Naive thymus-derived CD8-positive, alpha-beta T cell (primary cell): ENCODE measurements around the gene SOX8. TPM values are rescaled to one million over a fixed set of nuclear protein-coding genes. Genes with fewer than 3 reads are reported as not detected.
"Not testable (repeated sequence)": the region's sequence is repeated elsewhere in the genome, so short reads cannot be mapped to it uniquely, and the experiment has no call there.

Experiments used
- ATAC-seq, 2 donors: fragments of 150-1000 bp; cut with Tn5 transposase in 1 of 2; sonication (Bioruptor Pico), chemical (Tn5 transposase) in 1 of 2; 1 replicate in 1 of 2; 2 replicates in 1 of 2; pipeline ENCODE4 v1.10.0; 2021; ENCODE audit warnings: mild to moderate bottlenecking in 2 of 2, moderate library complexity in 2 of 2
- POLR2A ChIA-PET: fragments of 350-600 bp; sonication (Branson Sonifier 250); formaldehyde crosslinking; loops from one replicate; lab custom pipeline; 2021; ENCODE audit warnings: antibody characterized with exemption; lab: Charles Lee
- DNase-seq, 10 donors: peaks; one replicate each; pipeline versions ENCODE4 v3.0.0 to v3.0.0-alpha.2; 2020 to 2022
- H3K27ac Mint-ChIP-seq, 10 donors: one replicate each; pipeline ENCODE4 v1.8.0; 2020 to 2022; ENCODE audit warnings: mild to moderate bottlenecking in 10 of 10, mixed read lengths in 10 of 10, moderate library complexity in 4 of 10, inconsistent platforms in 1 of 10
- H3K27me3 Mint-ChIP-seq, 5 donors: one replicate each; pipeline ENCODE4 v1.8.0; 2021 to 2022; ENCODE audit warnings: mixed read lengths in 5 of 5
- H3K36me3 Mint-ChIP-seq, 3 donors: one replicate each; pipeline ENCODE4 v1.8.0; 2020 to 2022; ENCODE audit warnings: mixed read lengths in 3 of 3, mild to moderate bottlenecking in 2 of 3, inconsistent platforms in 1 of 3
- H3K4me1 Mint-ChIP-seq, 4 donors: one replicate each; pipeline ENCODE4 v1.8.0; 2021 to 2022; ENCODE audit warnings: mixed read lengths in 4 of 4
- H3K4me3 Mint-ChIP-seq, 10 donors: one replicate each; pipeline ENCODE4 v1.8.0; 2020 to 2022; ENCODE audit warnings: mild to moderate bottlenecking in 10 of 10, mixed read lengths in 10 of 10, moderate library complexity in 6 of 10, inconsistent platforms in 1 of 10
- H3K9me3 Mint-ChIP-seq, 9 donors: one replicate each; pipeline ENCODE4 v1.8.0; 2020 to 2022; ENCODE audit warnings: mixed read lengths in 9 of 9, mild to moderate bottlenecking in 3 of 9, inconsistent platforms in 1 of 9, moderate library complexity in 1 of 9
- polyA plus RNA-seq, 3 donors: library from polyadenylated mRNA; unstranded; fragments of 300-500 nt; fragmentation: Illumina TruSeq; gene quantifications; one replicate each; pipeline ENCODE4 v1.2.3, GENCODE V29; 2021
- total RNA-seq, 8 experiments: library from RNA in 2 of 8; stranded (reverse) in 2 of 8; gene quantifications; one replicate each; pipeline ENCODE4 v1.2.3 and lab custom pipeline; 2021 to 2026

The SOX8 gene
- total and polyA plus RNA-seq, 5 experiments from 2014 or later = 1.3 to 5.1 (median 3.0) TPM

DNA sequence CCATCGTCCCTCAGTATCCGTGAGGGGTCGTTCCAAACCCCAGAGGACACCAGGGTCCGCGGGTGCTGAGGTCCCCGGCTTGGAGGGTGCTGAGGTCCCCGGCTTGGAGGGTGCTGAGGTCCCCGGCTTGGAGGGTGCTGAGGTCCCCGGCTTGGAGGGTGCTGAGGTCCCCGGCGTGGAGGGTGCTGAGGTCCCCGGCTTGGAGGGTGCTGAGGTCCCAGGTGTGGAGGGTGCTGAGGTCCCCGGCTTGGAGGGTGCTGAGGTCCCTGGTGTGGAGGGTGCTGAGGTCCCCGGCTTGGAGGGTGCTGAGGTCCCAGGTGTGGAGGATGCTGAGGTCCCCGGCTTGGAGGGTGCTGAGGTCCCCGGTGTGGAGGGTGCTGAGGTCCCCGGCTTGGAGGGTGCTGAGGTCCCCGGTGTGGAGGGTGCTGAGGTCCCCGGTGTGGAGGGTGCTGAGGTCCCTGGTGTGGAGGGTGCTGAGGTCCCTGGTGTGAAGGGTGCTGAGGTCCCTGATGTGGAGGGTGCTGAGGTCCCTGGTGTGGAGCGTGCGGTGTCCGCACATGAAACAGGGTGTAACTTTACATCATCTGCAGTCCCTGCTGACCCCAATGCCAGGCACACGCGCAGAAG lies 43.7 kb downstream of the SOX8 start:
- H3K36me3 Mint-ChIP-seq, H3K27ac Mint-ChIP-seq, ATAC-seq, DNase-seq, H3K4me3 Mint-ChIP-seq, H3K9me3 Mint-ChIP-seq: not testable (repeated sequence)
- Mint-ChIP-seq H3K4me1 (peaks cover 0 to 10% (median 7%) of the 10 kb centered on the region in 4 donors), H3K27me3 (peaks cover 3 to 17% (median 5%) of the 10 kb centered on the region in 5 donors)
- POLR2A ChIA-PET = interaction anchor here (0.6 kb wide), 1 partner anchor 44 kb away, joined by 8 read pairs; the partner anchor contains the start of gene SOX8

DNA sequence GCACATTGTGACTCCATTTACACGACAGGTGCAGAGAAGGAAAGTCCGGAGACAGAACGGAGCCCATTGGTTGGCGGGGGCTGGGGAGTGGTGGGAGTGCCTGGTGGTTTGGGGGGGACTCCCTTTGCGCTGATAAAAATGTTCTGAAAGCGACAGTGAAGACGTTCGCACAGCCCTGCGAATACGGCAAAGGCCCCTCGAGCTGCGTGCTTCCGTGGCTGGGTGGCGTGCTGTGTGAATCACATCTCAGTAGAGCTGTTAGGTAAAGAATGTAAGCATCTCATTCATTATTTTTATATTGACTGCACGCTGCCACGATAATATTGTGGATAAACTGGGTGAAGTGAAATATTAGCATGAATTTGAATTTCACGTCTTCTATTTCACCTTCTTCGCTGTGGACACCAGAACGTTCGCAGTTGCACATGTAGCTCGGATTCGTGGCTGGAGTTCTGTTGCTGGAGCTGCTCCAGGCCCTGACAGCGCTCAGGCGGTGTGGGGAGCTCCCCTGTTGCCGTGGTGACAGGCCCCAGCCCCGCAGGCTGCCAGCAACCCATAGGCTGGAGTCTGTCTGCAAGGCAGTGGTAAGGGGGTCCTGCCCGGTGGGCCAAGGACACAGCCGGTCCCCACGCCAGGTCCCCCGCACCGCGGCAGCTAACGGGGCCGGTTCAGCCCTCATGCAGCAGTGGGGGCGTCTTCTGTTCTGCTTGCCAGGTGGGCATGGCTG lies 44.6 kb downstream of the SOX8 start:
- Mint-ChIP-seq H3K27ac (peak overlapping the region in 1 of 10 donors; percentile 42), H3K27me3 (peaks cover 3 to 17% (median 5%) of the 10 kb centered on the region in 5 donors), H3K36me3 (no peaks in the 10 kb centered on the region), H3K9me3 (no peaks in the 10 kb centered on the region), H3K4me1 (peaks cover 0 to 10% (median 7%) of the 10 kb centered on the region in 4 donors), H3K4me3 (no peak overlapping the region)
- ATAC-seq = no peak
- DNase-seq = no peak
- POLR2A ChIA-PET = no interaction called here

DNA sequence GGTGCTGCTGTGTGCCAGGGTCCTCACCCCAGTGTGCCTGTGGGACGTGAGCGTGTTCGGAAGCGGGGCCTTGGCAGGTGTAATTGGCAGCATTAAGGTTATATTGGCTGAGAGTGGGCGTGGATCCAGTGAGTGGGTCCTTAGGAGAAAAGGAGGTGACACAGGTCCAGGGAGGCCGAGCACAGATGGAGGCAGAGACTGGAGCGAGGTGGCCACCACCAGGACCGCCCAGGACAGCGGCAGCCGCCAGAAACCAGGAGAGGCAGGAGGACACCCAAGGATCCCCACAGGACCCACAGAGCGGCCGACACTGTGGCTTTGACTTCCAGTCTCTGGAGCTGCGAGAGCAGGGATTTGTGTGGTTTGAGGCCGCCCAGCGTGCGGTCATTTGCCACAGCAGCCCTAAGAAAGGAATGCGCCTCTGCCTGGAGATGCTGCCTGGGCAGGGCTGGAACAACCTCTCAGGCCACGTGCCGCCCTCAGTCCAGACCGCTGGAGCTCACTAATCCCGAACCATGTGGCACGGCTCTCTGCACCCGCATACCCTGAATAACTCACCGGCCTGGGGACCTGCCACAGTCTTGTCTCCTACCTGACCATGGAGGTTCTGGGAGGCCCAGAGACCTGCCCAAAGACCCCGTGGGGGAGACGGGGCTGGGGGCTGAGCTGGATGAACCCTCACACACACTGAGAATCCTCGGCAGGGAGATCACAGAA lies 45.4 kb downstream of the SOX8 start:
- no peak for ATAC-seq

DNA sequence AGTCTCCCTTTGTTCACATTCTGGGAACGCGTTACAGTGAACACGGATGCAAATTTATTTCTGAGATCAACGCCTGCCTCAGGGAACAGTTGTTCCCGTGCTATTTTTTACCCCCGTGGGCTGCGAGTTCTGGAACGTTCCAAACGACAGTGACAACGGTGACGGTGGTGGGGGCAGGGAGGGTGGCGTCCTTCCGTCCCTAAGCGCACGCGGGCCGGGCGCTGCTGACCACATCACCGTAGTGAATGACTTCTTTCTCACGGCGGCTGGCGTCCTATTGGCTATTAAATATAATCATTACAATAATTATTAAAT lies 45.9 kb downstream of the SOX8 start:
- Mint-ChIP-seq H3K4me3 (no peak overlapping the region), H3K27ac (peak overlapping the region in 1 of 10 donors; percentile 53), H3K9me3 (no peaks in the 10 kb centered on the region), H3K36me3 (no peaks in the 10 kb centered on the region), H3K4me1 (peaks cover 0 to 10% (median 7%) of the 10 kb centered on the region in 4 donors), H3K27me3 (peaks cover 3 to 17% (median 5%) of the 10 kb centered on the region in 5 donors)
- DNase-seq = no peak
- no peak for ATAC-seq
- POLR2A ChIA-PET = no interaction called here

More for the DNA sequence above, 45.4 kb downstream of the SOX8 start:
- Mint-ChIP-seq H3K36me3 (no peaks in the 10 kb centered on the region), H3K27ac (peak overlapping the region in 2 of 10 donors; percentile 11 to 53), H3K4me3 (no peak overlapping the region), H3K27me3 (peaks cover 3 to 17% (median 5%) of the 10 kb centered on the region in 5 donors), H3K4me1 (peaks cover 0 to 10% (median 7%) of the 10 kb centered on the region in 4 donors), H3K9me3 (no peaks in the 10 kb centered on the region)
- POLR2A ChIA-PET = no interaction called here
- no peak for DNase-seq

DNA sequence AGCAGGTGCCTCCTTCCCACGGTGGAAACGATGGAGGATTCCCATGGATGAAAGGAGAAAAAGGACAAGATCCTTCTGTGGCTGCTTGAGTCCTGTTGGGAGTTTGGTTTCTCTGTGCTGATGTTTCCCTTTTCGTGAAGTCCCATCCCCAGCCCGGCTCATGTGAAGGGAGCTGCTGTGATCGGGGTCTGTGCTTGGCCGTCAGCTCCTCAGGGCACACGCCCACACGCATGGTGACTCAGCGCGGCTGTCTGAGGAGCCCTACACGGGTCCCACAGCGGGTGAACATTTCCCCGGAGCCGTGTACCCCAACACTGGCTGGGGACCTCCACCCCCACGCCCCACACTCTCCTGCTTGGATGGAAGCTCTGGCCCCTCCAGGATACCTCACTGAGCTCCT lies 46.5 kb downstream of the SOX8 start:
- H3K4me3 Mint-ChIP-seq = peak overlapping the region in 1 of 10 donors; percentile 36
- POLR2A ChIA-PET = no interaction called here
- peaks cover 0 to 10% (median 7%) of the 10 kb centered on the region in 4 donors for H3K4me1 Mint-ChIP-seq
- ATAC-seq = no peak
- H3K27ac Mint-ChIP-seq = no peak overlapping the region
- no peaks in the 10 kb centered on the region for H3K9me3 Mint-ChIP-seq
- no peaks in the 10 kb centered on the region for H3K36me3 Mint-ChIP-seq
- peaks cover 3 to 17% (median 5%) of the 10 kb centered on the region in 5 donors for H3K27me3 Mint-ChIP-seq
- no peak for DNase-seq

DNA sequence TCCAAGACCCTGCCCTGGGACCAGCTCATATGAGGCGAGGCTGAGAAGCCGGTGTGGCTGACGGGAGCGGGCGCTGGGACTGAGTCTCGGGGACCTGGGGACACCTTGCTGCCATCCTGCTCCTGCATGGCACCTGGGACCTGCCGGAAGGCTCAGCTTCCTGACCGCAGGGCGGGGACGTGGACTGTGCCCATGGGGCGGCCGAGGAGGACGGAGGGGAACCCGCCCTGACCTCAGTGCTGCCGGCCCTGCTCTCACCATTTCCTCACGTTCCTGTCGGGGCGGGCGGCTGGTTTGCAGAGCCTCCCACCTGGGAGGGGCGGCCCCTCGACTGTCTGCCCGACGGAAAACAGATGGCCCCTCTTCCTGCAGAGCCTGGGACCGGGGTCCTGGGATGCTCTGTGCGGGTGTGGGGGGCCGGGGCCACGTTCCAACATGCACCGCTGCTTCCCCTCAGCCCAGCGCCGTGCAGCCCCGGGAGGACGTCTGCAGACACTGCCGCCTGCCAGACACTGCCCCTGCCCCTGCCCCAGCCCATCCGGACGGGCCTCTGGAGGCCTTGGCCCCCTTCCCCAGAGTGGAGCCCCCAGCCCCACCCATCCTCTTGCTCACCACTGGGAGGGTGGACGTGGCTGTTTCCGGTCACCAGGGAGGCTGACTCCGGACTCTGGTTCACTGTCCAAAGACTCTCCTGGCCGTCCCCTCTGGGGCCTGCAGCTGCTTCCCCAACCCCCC lies 47.1 kb downstream of the SOX8 start:
- Mint-ChIP-seq H3K36me3 (no peaks in the 10 kb centered on the region), H3K27ac (no peak overlapping the region), H3K4me3 (peak overlapping the region in 1 of 10 donors; percentile 36), H3K4me1 (peaks cover 0 to 10% (median 7%) of the 10 kb centered on the region in 4 donors), H3K27me3 (peaks cover 3 to 17% (median 5%) of the 10 kb centered on the region in 5 donors), H3K9me3 (no peaks in the 10 kb centered on the region)
- DNase-seq (no peak), ATAC-seq (no peak)
- POLR2A ChIA-PET = no interaction called here

DNA sequence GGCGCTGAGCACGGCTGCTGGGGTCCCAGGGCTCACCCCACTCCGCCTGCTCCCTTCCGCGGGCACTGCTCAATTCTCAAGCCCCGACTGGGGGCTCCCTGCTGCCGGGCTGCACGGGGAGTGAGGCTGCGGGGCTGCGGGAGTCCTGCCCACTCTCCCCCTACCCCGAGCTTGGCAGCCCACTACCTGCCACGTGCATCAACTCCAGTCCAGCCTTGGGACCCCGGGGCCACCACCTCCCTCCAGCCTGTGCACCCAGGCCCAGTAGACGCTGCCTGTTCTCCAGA lies 47.6 kb downstream of the SOX8 start:
- Mint-ChIP-seq H3K4me1 (peaks cover 0 to 10% (median 7%) of the 10 kb centered on the region in 4 donors), H3K27me3 (peaks cover 3 to 17% (median 5%) of the 10 kb centered on the region in 5 donors), H3K36me3 (no peaks in the 10 kb centered on the region), H3K4me3 (peak overlapping the region in 2 of 10 donors; percentile 49 to 50), H3K27ac (no peak overlapping the region), H3K9me3 (no peaks in the 10 kb centered on the region)
- DNase-seq = no peak
- POLR2A ChIA-PET = interaction anchor here (0.6 kb wide), 1 partner anchor 63 kb away, joined by 4 read pairs; no protein-coding TSS in a partner anchor
- ATAC-seq = no peak

DNA sequence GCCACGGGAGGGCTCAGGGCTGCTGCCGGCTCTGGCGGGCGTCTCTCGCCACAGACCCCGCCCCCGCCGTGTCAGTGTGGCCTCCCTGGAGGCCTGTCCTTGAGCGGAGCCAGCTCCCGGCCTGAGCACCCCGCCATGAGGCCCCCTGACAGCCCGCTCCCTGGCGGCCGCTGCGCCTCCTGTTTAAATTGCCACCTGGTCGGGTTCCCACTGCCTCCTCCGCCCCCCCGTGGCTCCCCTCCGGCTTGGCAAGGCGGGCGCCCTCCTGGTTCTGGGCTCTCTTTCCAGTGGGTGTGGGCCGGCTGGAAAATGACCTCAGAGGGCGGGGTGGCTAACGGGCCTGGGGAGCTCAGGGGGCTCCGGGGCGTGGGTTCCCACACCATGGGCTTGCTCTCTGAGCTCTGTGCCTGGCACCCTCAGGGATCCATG lies 48.9 kb downstream of the SOX8 start:
- no peak overlapping the region for H3K27ac Mint-ChIP-seq
- POLR2A ChIA-PET = interaction anchor here (0.6 kb wide), 1 partner anchor 813 kb away, joined by 3 read pairs; no protein-coding TSS in a partner anchor
- H3K4me3 Mint-ChIP-seq = no peak overlapping the region
- no peaks in the 10 kb centered on the region for H3K36me3 Mint-ChIP-seq
- DNase-seq = no peak
- H3K4me1 Mint-ChIP-seq = peaks cover 0 to 13% (median 7%) of the 10 kb centered on the region in 4 donors
- peaks cover 3 to 20% (median 5%) of the 10 kb centered on the region in 5 donors for H3K27me3 Mint-ChIP-seq
- no peaks in the 10 kb centered on the region for H3K9me3 Mint-ChIP-seq
- ATAC-seq = no peak

DNA sequence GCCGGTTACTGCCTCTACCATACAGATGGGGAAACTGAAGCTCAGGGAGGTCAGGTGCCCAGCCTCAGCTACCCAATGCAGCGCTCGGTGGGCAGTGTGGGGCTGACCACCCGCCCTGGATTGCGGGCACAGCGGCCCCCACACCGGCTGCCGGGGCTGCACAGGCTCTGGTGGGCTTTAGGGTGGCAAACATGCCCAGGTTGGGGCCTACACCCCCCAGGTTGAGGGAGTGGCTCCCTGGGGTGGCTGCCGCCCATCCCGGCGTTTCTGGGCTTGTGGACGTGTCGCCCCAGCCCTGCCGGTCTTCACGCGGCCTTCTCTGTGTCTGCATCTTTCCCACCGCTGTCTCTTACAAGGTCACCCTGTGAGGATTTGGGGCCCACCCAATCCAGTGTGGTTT lies 50.1 kb downstream of the SOX8 start:
- H3K36me3 Mint-ChIP-seq = no peaks in the 10 kb centered on the region
- no peak overlapping the region for H3K27ac Mint-ChIP-seq
- ATAC-seq = no peak
- peaks cover 0 to 10% (median 6%) of the 10 kb centered on the region in 4 donors for H3K4me1 Mint-ChIP-seq
- H3K4me3 Mint-ChIP-seq = no peak overlapping the region
- DNase-seq = no peak
- peaks cover 3 to 19% (median 5%) of the 10 kb centered on the region in 5 donors for H3K27me3 Mint-ChIP-seq
- POLR2A ChIA-PET = no interaction called here
- H3K9me3 Mint-ChIP-seq = no peaks in the 10 kb centered on the region

DNA sequence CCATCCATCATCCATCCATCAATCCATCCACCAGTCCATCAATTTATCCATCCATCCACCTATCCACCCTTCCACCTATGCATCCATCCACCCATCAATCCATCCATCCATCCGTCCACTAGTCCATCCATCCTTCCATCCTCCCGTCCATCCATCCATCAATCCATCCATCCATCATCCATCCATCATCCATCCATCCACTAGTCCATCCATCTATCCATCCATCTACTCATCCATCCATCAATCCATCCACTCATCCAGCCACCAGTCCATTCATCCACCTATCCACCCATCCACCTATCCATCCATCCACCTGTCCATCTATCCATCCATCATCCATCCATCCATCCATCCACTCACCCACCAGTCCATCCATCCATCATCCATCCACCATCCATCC lies 51.0 kb downstream of the SOX8 start:
- Mint-ChIP-seq H3K36me3 (no peaks in the 10 kb centered on the region), H3K27me3 (peaks cover 3 to 17% (median 5%) of the 10 kb centered on the region in 5 donors), H3K27ac (no peak overlapping the region), H3K4me3 (no peak overlapping the region), H3K9me3 (no peaks in the 10 kb centered on the region), H3K4me1 (peaks cover 0 to 9% (median 6%) of the 10 kb centered on the region in 4 donors)
- POLR2A ChIA-PET = no interaction called here
- ATAC-seq = no peak
- no peak for DNase-seq

DNA sequence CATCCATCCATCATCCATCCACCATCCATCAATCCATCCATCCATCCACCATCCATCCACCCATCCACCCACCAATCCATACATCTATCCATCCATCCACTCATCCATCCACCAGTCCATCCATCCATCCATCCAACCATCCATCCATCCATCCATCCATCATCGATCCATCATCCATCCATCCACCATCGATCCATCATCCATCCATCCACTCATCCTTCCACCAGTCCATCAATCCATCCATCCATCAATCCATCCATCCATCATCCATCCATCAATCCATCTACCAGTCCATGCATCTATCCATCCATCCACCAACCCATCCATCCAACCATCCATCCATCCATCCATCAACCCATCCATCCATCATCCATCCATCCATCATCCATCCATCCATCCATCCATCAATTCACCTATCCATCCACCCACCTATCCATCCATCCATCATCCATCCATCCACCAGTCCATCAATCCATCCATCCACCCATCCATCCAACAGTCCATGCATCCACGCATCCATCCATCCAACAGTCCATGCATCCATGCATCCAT lies 51.6 kb downstream of the SOX8 start:
- POLR2A ChIA-PET = no interaction called here
- peaks cover 0 to 9% (median 6%) of the 10 kb centered on the region in 4 donors for H3K4me1 Mint-ChIP-seq
- H3K27ac Mint-ChIP-seq = no peak overlapping the region
- no peaks in the 10 kb centered on the region for H3K36me3 Mint-ChIP-seq
- no peak for DNase-seq
- no peak overlapping the region for H3K4me3 Mint-ChIP-seq
- H3K9me3 Mint-ChIP-seq = no peaks in the 10 kb centered on the region
- no peak for ATAC-seq
- peaks cover 3 to 15% (median 5%) of the 10 kb centered on the region in 5 donors for H3K27me3 Mint-ChIP-seq
